ENCODE data around the gene KRTAP5-7. TPM values are rescaled to one million over a fixed set of nuclear protein-coding genes. Genes with fewer than 3 reads are reported as not detected.
A peak's percentile ranks its signal among the peaks of the same experiment; 100 is the strongest.
"Not testable (repeated sequence)": the region's sequence is repeated elsewhere in the genome, so short reads cannot be mapped to it uniquely, and the experiment has no call there.

KRTAP5-7 gene, protein sequence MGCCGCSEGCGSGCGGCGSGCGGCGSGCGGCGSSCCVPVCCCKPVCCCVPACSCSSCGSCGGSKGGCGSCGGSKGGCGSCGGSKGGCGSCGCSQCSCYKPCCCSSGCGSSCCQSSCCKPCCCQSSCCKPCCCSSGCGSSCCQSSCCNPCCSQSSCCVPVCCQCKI
- total RNA-seq (2014; rRNA removed; shearing (Covaris generic)) = not detected in 2 replicates
- not detected in 2 replicates for polyA plus RNA-seq (2016; fragmentation: Nextera tagmentation; extraction: Ambion mirVana)
- long read RNA-seq = 0 reads

DNA sequence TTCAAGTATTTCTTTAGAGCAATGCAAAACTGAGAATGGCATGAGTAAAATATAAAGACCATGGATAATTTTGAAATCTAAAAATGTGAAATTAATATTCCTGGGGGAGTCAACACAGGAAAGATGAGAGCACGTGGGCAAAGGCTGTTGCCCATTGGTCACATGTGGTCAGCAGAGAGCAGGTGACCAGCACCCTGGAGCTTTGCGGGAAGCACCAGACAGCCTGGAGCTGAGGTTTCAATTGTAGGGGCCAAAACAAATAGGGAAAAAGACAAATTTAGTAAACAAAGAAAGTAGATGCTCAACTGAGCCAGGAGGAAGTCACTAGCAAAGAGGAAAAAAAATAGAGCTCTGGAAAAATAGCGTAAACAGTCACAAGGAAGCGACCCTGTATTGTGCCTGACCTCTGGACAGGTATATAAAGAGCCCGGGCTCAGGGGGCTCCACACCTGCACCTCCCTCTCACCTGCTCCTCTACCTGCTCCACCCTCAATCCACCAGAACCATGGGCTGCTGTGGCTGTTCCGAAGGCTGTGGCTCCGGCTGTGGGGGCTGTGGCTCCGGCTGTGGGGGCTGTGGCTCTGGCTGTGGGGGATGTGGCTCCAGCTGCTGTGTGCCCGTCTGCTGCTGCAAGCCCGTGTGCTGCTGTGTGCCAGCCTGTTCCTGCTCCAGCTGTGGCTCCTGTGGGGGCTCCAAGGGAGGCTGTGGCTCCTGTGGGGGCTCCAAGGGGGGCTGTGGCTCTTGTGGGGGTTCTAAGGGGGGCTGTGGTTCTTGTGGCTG, at the start of gene KRTAP5-7:
KRTAP5-7 (plus strand) TSS at position 472 of the 780 bp plus-strand sequence; CDS start at position 506, 34 bp downstream.
- H2AFZ ChIP-seq; H3K27ac Mint-ChIP-seq; H3K4me1 Mint-ChIP-seq; H3K27ac ChIP-seq (ENCODE audit: low read depth); H3K4me1 ChIP-seq (ENCODE audit: insufficient read depth); H3K27me3 Mint-ChIP-seq (ENCODE audit: insufficient read depth, low read depth, poor library complexity); H3K4me3 Mint-ChIP-seq; H3K36me3 Mint-ChIP-seq (ENCODE audit: low read depth); H4K20me1 ChIP-seq (replicated peaks; ENCODE audit: insufficient read depth); ATAC-seq; DNase-seq (ENCODE audit: low spot score); H3K4me3 ChIP-seq; H3K4me2 ChIP-seq; H3K27me3 ChIP-seq (ENCODE audit: insufficient read depth); H3K79me2 ChIP-seq (replicated peaks; ENCODE audit: insufficient read depth); H3K36me3 ChIP-seq (ENCODE audit: insufficient read depth); H3K9me2 ChIP-seq (ENCODE audit: insufficient read depth); H3K9me3 Mint-ChIP-seq; H3F3A ChIP-seq (replicated peaks; ENCODE audit: low read depth): not testable (repeated sequence)

DNA sequence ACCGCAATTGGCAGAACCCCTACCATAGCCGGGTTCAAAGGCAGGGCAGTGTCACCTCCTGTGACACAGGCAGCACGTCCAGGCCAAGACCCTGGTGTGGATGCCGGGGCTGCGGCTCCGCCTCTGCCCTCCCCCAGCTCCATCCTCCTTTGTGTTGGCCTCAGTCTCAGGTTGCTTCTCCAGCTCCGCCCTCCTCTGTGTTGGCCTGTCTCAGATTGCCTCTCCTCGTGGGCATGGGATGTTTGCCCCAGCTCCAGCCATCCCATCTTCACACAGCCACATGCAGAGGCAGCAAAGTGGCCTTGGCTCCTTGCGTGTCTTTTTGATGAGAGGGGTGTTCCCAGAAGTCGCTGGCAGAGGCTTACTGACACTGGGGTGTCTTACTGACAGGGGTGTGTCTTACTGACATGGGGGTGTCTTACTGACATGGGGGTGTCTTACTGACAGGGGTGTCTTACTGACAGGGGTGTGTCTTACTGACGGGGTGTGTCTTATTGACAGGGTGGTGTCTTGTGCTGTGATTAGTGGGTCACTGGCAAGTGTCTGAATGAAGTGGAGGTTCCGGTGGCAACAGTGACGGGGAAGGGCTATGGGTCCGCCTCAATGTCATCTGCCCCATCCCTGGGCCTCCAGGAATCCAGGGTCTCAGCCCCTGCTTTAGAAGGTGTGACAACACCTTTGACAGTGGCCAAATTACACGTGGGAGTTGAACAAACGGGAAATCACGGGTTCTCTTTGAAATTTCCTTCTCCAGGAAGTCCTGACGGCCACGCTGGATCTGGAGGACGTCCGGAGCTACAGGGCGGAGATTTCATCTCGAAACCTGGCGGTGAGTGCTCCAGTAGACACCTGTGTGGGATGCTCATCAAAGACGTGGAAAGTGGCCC, 49.2 kb upstream of the KRTAP5-7 start:
- DNase-seq (ENCODE audit: low spot score) = peak; percentile 60
- Histone ChIP-seq H3K4me1 (ENCODE audit: insufficient read depth) (no peaks in the 10 kb centered on the region), H3K36me3 (ENCODE audit: insufficient read depth) (peaks cover 5% of the 10 kb centered on the region), H3K9me2 (ENCODE audit: insufficient read depth) (no peaks in the 10 kb centered on the region), H3K79me2 (replicated peaks; ENCODE audit: insufficient read depth) (no peaks in the 10 kb centered on the region), H3F3A (replicated peaks; ENCODE audit: low read depth) (no peaks in the 10 kb centered on the region), H3K4me3 (no peak overlapping the region), H3K27ac (ENCODE audit: low read depth) (no peak overlapping the region), H3K4me2 (no peak overlapping the region), H3K27me3 (ENCODE audit: insufficient read depth) (no peaks in the 10 kb centered on the region), H4K20me1 (replicated peaks; ENCODE audit: insufficient read depth) (no peaks in the 10 kb centered on the region), H2AFZ (no peak overlapping the region)
- no peaks in the 10 kb centered on the region for H3K9me3 Mint-ChIP-seq
- ATAC-seq = peak; percentile 98
- peaks cover 2% of the 10 kb centered on the region for H3K27me3 Mint-ChIP-seq (ENCODE audit: insufficient read depth, low read depth, poor library complexity)
- peaks cover 51% of the 10 kb centered on the region for H3K36me3 Mint-ChIP-seq (ENCODE audit: low read depth)
- H3K4me1 Mint-ChIP-seq = peaks cover 12% of the 10 kb centered on the region
- H3K4me3 Mint-ChIP-seq = no peak overlapping the region; the same call in 2 of the 3 replicates
- no peak overlapping the region for H3K27ac Mint-ChIP-seq
- TF ChIP-seq NANOG (IDR thresholded peaks at IDR 0.05; ENCODE audit: borderline replicate concordance) (no peak), ZNF114 (CRISPR knock-in tag; IDR thresholded peaks at IDR 0.05) (no peak), EZH2phosphoT487 (IDR thresholded peaks at IDR 0.05; ENCODE audit: unreplicated experiment) (no peak), STAT1 (IDR thresholded peaks at IDR 0.05; ENCODE audit: unreplicated experiment) (no peak), ZNF331 (CRISPR knock-in tag; IDR thresholded peaks at IDR 0.05; ENCODE audit: low read depth) (no peak), EZH2 (IDR thresholded peaks at IDR 0.05; ENCODE audit: low read depth, unreplicated experiment) (no peak), POLR2AphosphoS5 (IDR thresholded peaks at IDR 0.05; ENCODE audit: low read depth) (no peak), CREB1 (CRISPR knock-in tag; IDR thresholded peaks at IDR 0.05; ENCODE audit: low read depth) (no peak)
- TF ChIP-seq, protein P1, sequence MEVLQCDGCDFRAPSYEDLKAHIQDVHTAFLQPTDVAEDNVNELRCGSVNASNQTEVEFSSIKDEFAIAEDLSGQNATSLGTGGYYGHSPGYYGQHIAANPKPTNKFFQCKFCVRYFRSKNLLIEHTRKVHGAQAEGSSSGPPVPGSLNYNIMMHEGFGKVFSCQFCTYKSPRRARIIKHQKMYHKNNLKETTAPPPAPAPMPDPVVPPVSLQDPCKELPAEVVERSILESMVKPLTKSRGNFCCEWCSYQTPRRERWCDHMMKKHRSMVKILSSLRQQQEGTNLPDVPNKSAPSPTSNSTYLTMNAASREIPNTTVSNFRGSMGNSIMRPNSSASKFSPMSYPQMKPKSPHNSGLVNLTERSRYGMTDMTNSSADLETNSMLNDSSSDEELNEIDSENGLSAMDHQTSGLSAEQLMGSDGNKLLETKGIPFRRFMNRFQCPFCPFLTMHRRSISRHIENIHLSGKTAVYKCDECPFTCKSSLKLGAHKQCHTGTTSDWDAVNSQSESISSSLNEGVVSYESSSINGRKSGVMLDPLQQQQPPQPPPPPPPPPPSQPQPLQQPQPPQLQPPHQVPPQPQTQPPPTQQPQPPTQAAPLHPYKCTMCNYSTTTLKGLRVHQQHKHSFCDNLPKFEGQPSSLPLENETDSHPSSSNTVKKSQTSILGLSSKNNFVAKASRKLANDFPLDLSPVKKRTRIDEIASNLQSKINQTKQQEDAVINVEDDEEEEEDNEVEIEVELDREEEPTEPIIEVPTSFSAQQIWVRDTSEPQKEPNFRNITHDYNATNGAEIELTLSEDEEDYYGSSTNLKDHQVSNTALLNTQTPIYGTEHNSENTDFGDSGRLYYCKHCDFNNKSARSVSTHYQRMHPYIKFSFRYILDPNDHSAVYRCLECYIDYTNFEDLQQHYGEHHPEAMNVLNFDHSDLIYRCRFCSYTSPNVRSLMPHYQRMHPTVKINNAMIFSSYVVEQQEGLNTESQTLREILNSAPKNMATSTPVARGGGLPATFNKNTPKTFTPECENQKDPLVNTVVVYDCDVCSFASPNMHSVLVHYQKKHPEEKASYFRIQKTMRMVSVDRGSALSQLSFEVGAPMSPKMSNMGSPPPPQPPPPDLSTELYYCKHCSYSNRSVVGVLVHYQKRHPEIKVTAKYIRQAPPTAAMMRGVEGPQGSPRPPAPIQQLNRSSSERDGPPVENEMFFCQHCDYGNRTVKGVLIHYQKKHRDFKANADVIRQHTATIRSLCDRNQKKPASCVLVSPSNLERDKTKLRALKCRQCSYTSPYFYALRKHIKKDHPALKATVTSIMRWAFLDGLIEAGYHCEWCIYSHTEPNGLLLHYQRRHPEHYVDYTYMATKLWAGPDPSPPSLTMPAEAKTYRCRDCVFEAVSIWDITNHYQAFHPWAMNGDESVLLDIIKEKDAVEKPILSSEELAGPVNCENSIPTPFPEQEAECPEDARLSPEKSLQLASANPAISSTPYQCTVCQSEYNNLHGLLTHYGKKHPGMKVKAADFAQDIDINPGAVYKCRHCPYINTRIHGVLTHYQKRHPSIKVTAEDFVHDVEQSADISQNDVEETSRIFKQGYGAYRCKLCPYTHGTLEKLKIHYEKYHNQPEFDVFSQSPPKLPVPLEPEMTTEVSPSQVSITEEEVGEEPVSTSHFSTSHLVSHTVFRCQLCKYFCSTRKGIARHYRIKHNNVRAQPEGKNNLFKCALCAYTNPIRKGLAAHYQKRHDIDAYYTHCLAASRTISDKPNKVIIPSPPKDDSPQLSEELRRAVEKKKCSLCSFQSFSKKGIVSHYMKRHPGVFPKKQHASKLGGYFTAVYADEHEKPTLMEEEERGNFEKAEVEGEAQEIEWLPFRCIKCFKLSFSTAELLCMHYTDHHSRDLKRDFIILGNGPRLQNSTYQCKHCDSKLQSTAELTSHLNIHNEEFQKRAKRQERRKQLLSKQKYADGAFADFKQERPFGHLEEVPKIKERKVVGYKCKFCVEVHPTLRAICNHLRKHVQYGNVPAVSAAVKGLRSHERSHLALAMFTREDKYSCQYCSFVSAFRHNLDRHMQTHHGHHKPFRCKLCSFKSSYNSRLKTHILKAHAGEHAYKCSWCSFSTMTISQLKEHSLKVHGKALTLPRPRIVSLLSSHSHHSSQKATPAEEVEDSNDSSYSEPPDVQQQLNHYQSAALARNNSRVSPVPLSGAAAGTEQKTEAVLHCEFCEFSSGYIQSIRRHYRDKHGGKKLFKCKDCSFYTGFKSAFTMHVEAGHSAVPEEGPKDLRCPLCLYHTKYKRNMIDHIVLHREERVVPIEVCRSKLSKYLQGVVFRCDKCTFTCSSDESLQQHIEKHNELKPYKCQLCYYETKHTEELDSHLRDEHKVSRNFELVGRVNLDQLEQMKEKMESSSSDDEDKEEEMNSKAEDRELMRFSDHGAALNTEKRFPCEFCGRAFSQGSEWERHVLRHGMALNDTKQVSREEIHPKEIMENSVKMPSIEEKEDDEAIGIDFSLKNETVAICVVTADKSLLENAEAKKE (CRISPR knock-in tag; IDR thresholded peaks at IDR 0.05) = no peak
- TF ChIP-seq, protein P2, sequence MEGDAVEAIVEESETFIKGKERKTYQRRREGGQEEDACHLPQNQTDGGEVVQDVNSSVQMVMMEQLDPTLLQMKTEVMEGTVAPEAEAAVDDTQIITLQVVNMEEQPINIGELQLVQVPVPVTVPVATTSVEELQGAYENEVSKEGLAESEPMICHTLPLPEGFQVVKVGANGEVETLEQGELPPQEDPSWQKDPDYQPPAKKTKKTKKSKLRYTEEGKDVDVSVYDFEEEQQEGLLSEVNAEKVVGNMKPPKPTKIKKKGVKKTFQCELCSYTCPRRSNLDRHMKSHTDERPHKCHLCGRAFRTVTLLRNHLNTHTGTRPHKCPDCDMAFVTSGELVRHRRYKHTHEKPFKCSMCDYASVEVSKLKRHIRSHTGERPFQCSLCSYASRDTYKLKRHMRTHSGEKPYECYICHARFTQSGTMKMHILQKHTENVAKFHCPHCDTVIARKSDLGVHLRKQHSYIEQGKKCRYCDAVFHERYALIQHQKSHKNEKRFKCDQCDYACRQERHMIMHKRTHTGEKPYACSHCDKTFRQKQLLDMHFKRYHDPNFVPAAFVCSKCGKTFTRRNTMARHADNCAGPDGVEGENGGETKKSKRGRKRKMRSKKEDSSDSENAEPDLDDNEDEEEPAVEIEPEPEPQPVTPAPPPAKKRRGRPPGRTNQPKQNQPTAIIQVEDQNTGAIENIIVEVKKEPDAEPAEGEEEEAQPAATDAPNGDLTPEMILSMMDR (conservative IDR thresholded peaks at IDR 0.05; ENCODE audit: low read depth in 2 of 2) = no peak
